Measurements from ENCODE around the gene DCDC2B.
"Not testable (repeated sequence)": the region's sequence is repeated elsewhere in the genome, so short reads cannot be mapped to it uniquely, and the experiment has no call there.

DCDC2B gene

DNA sequence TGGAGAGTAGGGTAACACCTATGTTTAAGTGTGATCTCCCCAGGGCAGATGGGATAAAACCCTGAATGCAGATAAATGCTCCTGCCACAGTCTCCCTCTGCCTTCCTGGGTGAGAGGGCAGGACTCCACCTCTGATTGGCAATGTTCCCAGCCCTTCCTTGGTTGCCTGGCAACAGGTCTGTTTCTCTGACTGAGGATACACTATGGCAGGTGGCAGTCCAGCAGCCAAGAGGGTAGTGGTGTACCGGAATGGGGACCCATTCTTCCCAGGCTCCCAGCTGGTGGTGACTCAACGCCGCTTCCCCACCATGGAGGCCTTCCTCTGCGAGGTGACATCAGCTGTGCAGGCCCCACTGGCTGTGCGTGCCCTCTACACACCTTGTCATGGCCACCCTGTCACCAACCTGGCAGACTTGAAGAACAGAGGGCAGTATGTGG lies at the start of gene DCDC2B:
Gene DCDC2B (plus strand): TSS at position 199 of the 438 bp plus-strand sequence. CDS start 5 bp downstream, at position 204.
- Histone ChIP-seq H3K4me3 (ENCODE audit: low read depth, low read length) (no peak within 1 kb of the TSS), H3K9ac (ENCODE audit: low read length) (no peak within 1 kb of the TSS), H3K27ac (ENCODE audit: low read depth, low read length) (no peak within 1 kb of the TSS), H3K4me1 (ENCODE audit: control insufficient read depth, insufficient read depth, low read length) (peaks cover 8% of the 10 kb centered on the region), H3K9me3 (ENCODE audit: control insufficient read depth, insufficient read depth, low read depth, low read length) (no peaks in the 10 kb centered on the region), H3K36me3 (ENCODE audit: control insufficient read depth, insufficient read depth, low read length) (peaks cover 11% of the 10 kb centered on the region; the same call in 1 of the 2 replicates), H3K27me3 (ENCODE audit: control insufficient read depth, insufficient read depth, low read length) (peaks cover 8% of the 10 kb centered on the region; the same call in 1 of the 2 replicates)

DNA sequence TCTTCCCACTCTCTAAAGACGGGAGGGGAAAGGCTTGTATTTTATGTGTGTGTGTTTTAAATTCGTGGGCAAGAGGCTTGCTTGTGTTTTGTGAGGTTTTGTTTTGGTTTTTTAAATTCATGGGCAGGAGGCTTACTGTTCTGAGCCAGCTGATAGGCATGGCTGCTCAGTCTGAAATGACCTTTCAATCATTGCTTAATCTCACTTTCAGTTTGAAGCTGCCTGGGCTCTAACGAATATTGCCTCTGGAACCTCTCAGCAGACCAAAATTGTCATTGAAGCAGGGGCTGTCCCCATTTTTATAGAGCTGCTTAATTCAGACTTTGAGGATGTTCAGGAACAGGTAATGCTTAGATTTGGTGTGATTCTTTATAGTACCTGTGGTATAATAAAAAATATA lies 49.7 kb upstream of the DCDC2B start:
- Histone ChIP-seq H3K9ac (ENCODE audit: low read length) (no peak overlapping the region), H3K36me3 (ENCODE audit: control insufficient read depth, insufficient read depth, low read length) (peaks cover 83% of the 10 kb centered on the region), H3K27me3 (ENCODE audit: control insufficient read depth, insufficient read depth, low read length) (no peaks in the 10 kb centered on the region), H3K4me1 (ENCODE audit: control insufficient read depth, insufficient read depth, low read length) (no peaks in the 10 kb centered on the region), H3K4me3 (ENCODE audit: low read depth, low read length) (no peak overlapping the region), H3K9me3 (ENCODE audit: control insufficient read depth, insufficient read depth, low read depth, low read length) (no peaks in the 10 kb centered on the region), H3K27ac (ENCODE audit: low read depth, low read length) (no peak overlapping the region)

DNA sequence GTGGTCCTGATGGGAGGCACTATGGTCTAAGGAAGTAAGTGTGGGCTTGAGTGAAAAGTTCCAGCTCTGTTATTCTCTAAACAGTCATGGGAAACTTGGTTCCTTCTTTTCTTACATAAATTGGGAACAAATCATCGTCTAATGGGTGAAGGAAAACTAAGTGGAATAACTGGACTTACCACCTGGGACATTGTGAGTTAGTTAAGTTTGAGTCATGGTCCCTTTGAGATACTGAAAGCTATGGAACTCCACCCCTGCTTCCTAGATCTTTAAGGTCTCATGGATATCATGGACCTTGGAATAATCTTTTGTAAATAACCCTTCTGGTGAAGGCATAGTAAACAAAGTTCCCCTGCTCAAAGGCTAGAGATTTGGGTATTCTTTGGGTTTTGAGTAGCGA lies 45.5 kb upstream of the DCDC2B start:
- no peak overlapping the region for H3K9ac ChIP-seq (ENCODE audit: low read length)
- no peak overlapping the region for H3K4me3 ChIP-seq (ENCODE audit: low read depth, low read length)
- H3K27ac ChIP-seq (ENCODE audit: low read depth, low read length): no peak overlapping the region
- H3K27me3 ChIP-seq (ENCODE audit: control insufficient read depth, insufficient read depth, low read length): no peaks in the 10 kb centered on the region
- no peaks in the 10 kb centered on the region for H3K4me1 ChIP-seq (ENCODE audit: control insufficient read depth, insufficient read depth, low read length)
- peaks cover 81% of the 10 kb centered on the region for H3K36me3 ChIP-seq (ENCODE audit: control insufficient read depth, insufficient read depth, low read length)
- H3K9me3 ChIP-seq (ENCODE audit: control insufficient read depth, insufficient read depth, low read depth, low read length): no peaks in the 10 kb centered on the region

DNA sequence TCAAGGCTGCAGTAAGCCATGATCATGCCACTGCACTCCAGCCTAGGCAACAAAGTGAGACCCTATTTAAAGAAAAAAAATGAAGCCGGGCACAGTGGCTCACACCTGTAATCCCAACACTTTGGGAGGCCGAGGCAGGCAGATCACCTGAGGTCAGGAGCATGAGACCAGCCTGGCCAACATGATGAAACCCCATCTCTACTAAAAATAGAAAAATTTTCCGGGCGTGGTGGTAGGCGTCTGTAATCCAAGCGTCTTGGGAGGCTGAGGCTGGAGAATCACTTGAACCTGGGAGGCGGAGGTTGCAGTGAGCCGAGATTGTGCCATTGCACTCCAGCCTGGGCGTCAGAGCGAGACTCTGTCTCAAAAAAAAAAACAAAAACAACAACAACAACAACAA lies 43.3 kb upstream of the DCDC2B start:
- H3K27ac ChIP-seq (ENCODE audit: low read depth, low read length); H3K9ac ChIP-seq (ENCODE audit: low read length); H3K4me1 ChIP-seq (ENCODE audit: control insufficient read depth, insufficient read depth, low read length); H3K4me3 ChIP-seq (ENCODE audit: low read depth, low read length); H3K27me3 ChIP-seq (ENCODE audit: control insufficient read depth, insufficient read depth, low read length); H3K9me3 ChIP-seq (ENCODE audit: control insufficient read depth, insufficient read depth, low read depth, low read length): not testable (repeated sequence)
- H3K36me3 ChIP-seq (ENCODE audit: control insufficient read depth, insufficient read depth, low read length): peaks cover 80% of the 10 kb centered on the region

DNA sequence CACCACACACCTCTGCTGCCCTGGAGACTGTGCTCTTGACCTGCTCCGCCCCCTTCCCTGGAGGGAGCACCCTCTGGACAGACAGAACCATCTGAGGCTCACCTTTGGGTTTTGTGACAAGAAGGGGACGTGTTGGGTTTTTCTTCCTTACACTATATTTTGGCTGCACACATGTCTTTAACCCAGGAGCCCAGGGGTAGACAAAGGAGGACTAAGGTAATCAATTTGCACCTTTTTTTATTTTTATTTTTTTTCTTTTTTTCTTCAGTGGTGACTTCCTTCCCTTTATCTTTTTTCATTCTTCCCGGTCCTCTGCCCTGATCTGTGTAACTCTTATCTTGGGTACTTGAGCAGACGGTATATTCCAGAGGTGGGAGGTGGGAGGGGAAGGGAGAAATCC lies 37.9 kb upstream of the DCDC2B start:
- Histone ChIP-seq H3K9ac (ENCODE audit: low read length) (no peak overlapping the region), H3K4me3 (ENCODE audit: low read depth, low read length) (no peak overlapping the region), H3K27ac (ENCODE audit: low read depth, low read length) (no peak overlapping the region), H3K27me3 (ENCODE audit: control insufficient read depth, insufficient read depth, low read length) (no peaks in the 10 kb centered on the region), H3K9me3 (ENCODE audit: control insufficient read depth, insufficient read depth, low read depth, low read length) (no peaks in the 10 kb centered on the region), H3K4me1 (ENCODE audit: control insufficient read depth, insufficient read depth, low read length) (no peaks in the 10 kb centered on the region), H3K36me3 (ENCODE audit: control insufficient read depth, insufficient read depth, low read length) (peaks cover 78% of the 10 kb centered on the region)

DNA sequence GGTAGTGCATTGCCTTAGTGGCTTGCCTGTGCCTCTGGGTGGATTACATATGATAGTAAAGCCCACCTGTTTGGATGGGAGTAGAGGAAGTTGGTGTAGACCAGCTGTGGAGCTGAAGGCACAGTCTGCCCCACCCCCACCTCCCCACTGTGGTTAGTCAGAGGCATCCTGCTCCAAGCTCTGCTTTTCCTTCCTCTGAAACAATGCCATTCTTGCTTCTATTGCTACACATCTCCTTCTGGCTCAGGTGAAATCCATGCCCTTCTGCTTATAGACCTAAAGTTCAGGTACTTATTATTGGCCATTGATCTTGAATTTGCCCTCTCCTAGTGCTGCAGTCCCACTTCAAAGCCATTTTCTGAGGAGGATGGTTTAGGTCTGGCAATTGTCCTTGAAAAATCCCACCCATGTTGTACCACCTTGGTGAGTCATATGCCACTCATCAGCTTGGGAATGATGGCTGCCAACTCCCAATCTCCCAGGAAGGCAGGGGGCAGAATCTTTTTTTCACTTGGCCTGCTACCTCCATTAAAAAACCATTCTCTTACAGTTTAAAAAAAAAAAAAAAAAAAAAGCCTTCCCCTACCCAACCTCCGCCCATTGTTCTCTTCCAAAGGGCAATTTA lies 36.2 kb upstream of the DCDC2B start:
- no peak overlapping the region for H3K9ac ChIP-seq (ENCODE audit: low read length)
- H3K27ac ChIP-seq (ENCODE audit: low read depth, low read length): no peak overlapping the region
- H3K4me3 ChIP-seq (ENCODE audit: low read depth, low read length): no peak overlapping the region
- H3K4me1 ChIP-seq (ENCODE audit: control insufficient read depth, insufficient read depth, low read length): peaks cover under 1% of the 10 kb centered on the region; the same call in 1 of the 2 replicates
- no peaks in the 10 kb centered on the region for H3K9me3 ChIP-seq (ENCODE audit: control insufficient read depth, insufficient read depth, low read depth, low read length)
- no peaks in the 10 kb centered on the region for H3K27me3 ChIP-seq (ENCODE audit: control insufficient read depth, insufficient read depth, low read length)
- H3K36me3 ChIP-seq (ENCODE audit: control insufficient read depth, insufficient read depth, low read length): peaks cover 66% of the 10 kb centered on the region

DNA sequence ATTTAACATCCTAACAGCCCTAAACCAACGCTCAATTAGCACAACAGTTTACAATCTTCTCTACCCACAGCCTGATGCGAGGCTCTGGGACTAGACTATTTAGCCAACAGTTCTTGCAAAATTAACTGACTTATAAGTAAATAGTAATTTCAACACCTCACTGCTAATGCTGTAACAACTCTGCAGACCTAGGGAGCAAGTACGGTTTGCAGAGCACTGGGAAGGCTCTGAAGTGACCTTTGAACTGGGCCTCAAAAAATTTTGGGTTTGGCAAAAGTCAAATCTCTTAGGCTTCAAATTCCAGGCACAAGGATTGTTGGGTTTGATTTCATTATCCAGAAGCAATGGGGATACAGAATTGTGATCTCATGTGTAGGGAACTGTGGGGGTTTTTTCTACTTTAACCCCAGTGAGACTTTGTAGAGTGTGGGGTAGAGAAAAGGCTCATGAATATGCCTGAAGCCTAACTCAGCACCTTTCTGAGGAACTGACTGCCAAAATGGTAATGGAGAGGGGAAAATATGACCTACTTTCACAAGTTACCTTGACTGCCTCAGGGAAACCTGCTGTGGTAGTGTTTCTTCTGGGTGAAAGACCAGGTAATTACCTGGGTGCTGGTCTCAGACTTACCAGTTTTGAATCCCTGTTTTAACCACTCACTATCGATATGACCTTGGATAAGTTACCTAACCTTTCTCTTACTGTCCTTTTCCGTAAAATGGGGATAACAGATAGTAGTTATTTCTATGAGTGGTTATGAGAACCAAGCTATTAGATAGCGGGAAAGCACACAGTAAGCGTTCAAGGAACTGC lies 30.3 kb upstream of the DCDC2B start:
- peak overlapping the region; percentile 94; the same call in 1 of the 2 replicates for H3K27ac ChIP-seq (ENCODE audit: low read depth, low read length)
- peak overlapping the region; percentile 93 for H3K9ac ChIP-seq (ENCODE audit: low read length)
- peak overlapping the region; percentile 78 for H3K4me3 ChIP-seq (ENCODE audit: low read depth, low read length)

DNA sequence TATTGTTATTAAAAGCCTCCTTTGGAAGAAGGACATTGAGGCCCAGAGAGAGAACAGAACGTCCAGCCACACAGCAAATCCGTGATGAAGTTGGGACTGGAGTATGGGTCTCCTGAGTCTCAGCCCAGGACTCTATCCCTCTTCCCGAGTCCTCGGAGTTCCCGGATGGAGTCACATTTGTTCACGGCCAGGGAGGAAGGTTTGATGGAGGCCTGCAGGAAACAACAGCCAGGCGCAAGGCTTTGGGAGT lies 29.8 kb upstream of the DCDC2B start:
- Histone ChIP-seq H3K27ac (ENCODE audit: low read depth, low read length) (peak overlapping the region; percentile 94; the same call in 1 of the 2 replicates), H3K36me3 (ENCODE audit: control insufficient read depth, insufficient read depth, low read length) (peaks cover 37% of the 10 kb centered on the region), H3K9me3 (ENCODE audit: control insufficient read depth, insufficient read depth, low read depth, low read length) (no peaks in the 10 kb centered on the region), H3K4me3 (ENCODE audit: low read depth, low read length) (peak overlapping the region; percentile 78), H3K9ac (ENCODE audit: low read length) (peak overlapping the region; percentile 93), H3K4me1 (ENCODE audit: control insufficient read depth, insufficient read depth, low read length) (peaks cover 27% of the 10 kb centered on the region), H3K27me3 (ENCODE audit: control insufficient read depth, insufficient read depth, low read length) (no peaks in the 10 kb centered on the region)

More for the DNA sequence above, 30.3 kb upstream of the DCDC2B start:
- Histone ChIP-seq H3K9me3 (ENCODE audit: control insufficient read depth, insufficient read depth, low read depth, low read length) (no peaks in the 10 kb centered on the region), H3K36me3 (ENCODE audit: control insufficient read depth, insufficient read depth, low read length) (peaks cover 37% of the 10 kb centered on the region), H3K4me1 (ENCODE audit: control insufficient read depth, insufficient read depth, low read length) (peaks cover 27% of the 10 kb centered on the region), H3K27me3 (ENCODE audit: control insufficient read depth, insufficient read depth, low read length) (no peaks in the 10 kb centered on the region)

DNA sequence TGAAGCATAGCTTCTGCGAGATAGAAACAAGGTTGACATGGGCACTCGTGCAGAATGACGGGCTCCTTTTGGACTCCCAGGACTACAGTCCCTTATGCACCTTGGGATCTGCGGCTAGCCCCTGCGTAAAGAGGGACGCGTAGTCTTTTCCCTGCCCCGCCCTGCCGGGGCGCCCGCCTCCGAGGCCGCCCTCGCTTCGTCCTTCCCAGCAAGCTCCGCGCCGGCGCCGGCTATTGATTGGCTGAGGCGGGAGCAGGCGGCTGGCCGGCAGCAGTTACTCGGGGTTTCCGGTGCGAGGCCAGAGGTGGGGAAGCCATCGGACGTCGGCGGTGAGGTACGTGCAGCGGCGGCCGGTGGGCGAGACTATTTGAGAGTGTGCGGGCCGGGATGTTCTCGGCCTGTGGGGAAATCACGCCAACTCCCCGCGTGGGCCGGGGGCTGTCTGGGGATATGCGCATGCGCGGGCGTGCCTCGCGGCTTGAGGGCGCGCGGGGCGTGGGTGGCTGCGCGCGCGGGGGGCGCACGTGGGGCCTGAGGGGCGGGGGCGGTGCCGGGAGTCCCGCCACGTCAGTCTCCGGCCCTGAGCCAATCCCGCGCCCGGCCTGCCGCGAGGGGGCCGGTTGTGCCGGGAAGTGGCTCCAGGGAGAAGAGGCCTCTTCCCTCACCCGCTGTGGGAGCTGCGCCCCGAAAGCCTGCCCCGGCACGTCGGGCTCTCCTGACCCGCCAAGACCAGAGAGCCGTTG lies 29.3 kb upstream of the DCDC2B start, which contains the start of gene TXLNA:
Gene TXLNA (plus strand): TSS at position 233 of the 743 bp plus-strand sequence. CDS start 671 bp downstream, outside the sequence.
- no peaks in the 10 kb centered on the region for H3K9me3 ChIP-seq (ENCODE audit: control insufficient read depth, insufficient read depth, low read depth, low read length)
- H3K9ac ChIP-seq (ENCODE audit: low read length): peak within 1 kb of the TSS; percentile 93
- H3K27ac ChIP-seq (ENCODE audit: low read depth, low read length): peak within 1 kb of the TSS; percentile 94
- peak within 1 kb of the TSS; percentile 78 for H3K4me3 ChIP-seq (ENCODE audit: low read depth, low read length)
- peaks cover 27% of the 10 kb centered on the region for H3K4me1 ChIP-seq (ENCODE audit: control insufficient read depth, insufficient read depth, low read length)
- peaks cover 37% of the 10 kb centered on the region for H3K36me3 ChIP-seq (ENCODE audit: control insufficient read depth, insufficient read depth, low read length)
- H3K27me3 ChIP-seq (ENCODE audit: control insufficient read depth, insufficient read depth, low read length): no peaks in the 10 kb centered on the region

DNA sequence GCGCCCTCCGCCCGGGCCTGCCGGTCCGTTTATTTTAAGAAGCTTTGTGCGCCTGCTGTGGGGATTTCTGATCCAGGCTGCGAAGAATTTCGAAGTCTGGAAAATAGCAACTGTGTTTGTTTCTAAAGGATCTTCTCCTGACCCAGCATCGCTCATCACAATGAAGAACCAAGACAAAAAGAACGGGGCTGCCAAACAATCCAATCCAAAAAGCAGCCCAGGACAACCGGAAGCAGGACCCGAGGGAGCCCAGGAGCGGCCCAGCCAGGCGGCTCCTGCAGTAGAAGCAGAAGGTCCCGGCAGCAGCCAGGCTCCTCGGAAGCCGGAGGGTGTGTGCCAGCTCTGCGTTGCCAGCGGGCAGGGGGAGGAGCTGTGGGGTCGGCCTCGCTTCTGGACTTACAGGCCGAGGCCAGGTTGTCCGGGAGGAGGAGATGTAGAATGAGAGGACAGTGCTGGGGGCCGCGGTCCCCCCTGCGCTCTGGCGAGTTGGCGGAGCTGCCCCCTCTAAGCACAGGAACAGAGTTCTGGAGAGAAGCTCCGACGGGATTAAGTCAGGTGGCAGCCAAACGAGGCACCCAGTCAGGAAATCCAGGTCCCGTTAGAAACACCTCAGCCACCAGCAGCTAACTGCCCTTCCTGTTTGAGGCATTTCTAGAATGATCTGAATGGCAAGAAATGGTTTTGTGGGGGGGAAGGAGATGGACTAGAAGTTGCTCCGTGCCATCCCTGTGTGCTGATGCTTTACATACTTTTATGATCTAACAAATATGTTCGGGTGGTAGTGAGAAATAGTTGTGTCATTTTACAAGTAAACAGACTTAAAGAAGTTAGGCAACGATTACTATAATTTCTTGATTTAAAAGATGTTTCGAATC lies 28.5 kb upstream of the DCDC2B start:
- Histone ChIP-seq H3K36me3 (ENCODE audit: control insufficient read depth, insufficient read depth, low read length) (peaks cover 40% of the 10 kb centered on the region), H3K4me1 (ENCODE audit: control insufficient read depth, insufficient read depth, low read length) (peaks cover 27% of the 10 kb centered on the region), H3K27ac (ENCODE audit: low read depth, low read length) (peak overlapping the region; percentile 94; the same call in 1 of the 2 replicates), H3K27me3 (ENCODE audit: control insufficient read depth, insufficient read depth, low read length) (no peaks in the 10 kb centered on the region), H3K9me3 (ENCODE audit: control insufficient read depth, insufficient read depth, low read depth, low read length) (no peaks in the 10 kb centered on the region), H3K4me3 (ENCODE audit: low read depth, low read length) (peak overlapping the region; percentile 78), H3K9ac (ENCODE audit: low read length) (peak overlapping the region; percentile 93)
